Measurements from ENCODE around the gene ABTB2.

Gene ABTB2

DNA sequence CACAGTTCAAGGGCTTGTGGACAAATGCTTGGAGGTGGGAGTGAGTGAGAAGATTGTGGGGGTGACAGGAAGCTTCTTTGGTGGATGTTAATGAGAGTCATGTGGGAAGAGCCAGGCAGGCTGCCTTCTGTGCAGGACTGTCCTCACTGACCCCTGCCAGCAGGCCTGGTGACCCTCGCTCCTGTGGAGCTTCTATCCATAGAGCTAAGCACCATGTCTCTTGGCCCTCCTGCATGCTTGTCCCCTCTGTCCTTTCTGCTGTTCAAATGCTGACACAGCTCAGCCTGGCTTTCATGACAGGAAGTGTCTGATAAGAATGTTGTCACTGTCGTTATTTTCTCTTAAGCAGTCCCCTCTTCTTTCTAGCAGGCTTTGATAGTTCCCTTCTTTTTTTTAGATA lies 214.8 kb downstream of the ABTB2 start:
- no peak for DNase-seq

GRCh38 chr11:34140149-34140548 lies 217.7 kb downstream of the ABTB2 start:
- no peak for DNase-seq

GRCh38 chr11:34139346-34139745 lies 218.5 kb downstream of the ABTB2 start:
- DNase-seq, result no peak

DNA sequence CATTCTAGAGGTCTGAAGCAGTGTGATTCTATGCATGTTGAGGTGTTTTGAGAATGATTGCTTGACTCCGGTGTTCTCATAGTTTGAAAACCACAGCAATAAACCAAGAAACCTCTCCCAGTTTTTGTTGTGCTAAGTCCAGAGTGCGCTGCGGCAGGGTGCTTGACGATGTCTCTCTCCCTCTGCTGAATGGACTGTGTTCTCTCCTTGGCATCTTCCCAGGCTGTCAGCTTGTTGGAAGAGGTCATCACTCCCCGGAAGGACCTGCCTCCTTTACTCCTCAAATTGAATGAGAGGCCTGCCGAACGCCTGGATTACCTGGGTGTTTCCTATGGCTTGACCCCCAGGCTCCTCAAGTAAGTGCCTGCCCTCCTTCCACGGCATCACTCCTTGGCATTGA lies 221.4 kb downstream of the ABTB2 start:
- DNase-seq, result no peak

DNA sequence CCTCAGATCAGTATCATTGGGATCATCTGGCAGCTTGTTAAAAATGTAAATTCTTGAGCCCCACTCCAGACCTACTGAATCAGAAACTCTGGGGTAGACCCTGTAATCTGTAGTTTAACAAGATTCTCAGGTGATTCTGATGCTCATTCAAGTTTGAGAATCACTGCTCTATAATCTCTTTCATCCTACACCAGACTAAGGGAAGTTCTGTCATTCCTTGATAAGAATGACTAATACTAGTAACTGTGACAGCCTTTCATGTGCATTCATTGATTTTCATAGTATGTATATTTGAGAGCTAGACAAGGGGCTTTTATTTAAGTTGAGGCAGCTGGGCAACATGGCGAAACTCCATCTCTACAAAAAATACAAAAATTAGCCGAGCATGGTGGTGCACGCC lies 222.4 kb downstream of the ABTB2 start:
- no peak for DNase-seq

- no peak for DNase-seq
Measured at GRCh38 chr11:34134765-34135164, 223.0 kb downstream of the ABTB2 start.

GRCh38 chr11:34132261-34132965 lies 225.4 kb downstream of the ABTB2 start:
- no peak for DNase-seq

- no peak for DNase-seq
Measured at GRCh38 chr11:34128824-34129223, 229.0 kb downstream of the ABTB2 start.

GRCh38 chr11:34126959-34127848 lies 230.6 kb downstream of the ABTB2 start:
- DNase-seq, result no peak

DNA sequence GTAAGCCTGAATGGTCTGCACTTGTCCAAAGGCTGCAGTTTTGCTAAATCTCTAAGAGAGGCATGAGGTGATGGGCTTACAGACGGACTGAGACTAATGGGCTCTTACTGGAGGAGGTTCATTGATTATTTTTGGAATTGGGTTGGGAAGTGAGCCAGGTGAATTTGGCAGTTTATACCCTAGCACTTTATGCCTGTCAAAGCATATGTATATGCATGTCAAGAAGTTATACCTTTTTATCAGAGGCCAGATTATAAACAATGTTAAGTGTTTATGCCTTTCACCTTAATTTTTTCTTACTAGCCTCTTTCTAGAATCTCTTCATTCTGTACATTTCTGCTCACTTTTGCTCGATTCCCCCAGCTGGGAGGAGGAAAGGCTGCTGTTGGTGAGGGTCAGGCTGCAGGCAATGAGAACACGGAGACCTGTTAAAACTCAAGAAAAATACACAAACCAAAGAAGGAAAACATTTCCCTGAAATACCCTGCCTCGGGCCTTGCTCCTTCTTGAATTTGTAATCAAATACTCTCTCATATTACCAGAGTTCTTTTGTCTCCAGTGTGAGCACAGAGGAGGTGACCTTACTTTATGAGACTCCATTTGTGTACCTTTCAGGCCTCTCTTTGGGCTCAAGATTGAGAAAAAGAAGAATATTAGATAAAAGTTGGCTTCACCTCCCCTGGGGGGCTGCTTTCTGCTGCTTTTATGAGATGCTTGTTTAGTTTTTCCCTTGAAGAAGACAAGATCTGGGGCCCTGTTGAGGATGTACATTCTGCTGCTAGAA lies 232.7 kb downstream of the ABTB2 start:
- no peak for DNase-seq

GRCh38 chr11:34120651-34121050 lies 237.2 kb downstream of the ABTB2 start:
- DNase-seq, result no peak

DNA sequence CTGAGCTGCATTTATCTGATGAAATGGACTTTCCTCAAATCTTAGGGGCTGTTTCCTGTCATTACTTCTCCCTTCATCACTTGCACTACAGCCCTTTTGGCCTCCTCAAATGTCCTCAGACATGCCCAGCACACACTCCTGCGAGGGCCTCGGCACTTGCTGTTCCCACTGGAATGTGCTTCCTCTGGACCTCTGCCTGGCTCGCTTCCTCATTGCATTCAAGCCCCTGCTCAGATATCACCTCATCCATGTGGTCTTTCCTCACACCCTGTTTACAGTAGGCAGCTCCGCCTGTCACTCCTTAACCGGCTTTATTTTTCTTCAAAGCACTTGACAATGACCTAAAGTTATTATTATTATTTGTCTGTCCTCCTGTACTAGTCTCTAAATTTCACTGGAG lies 243.3 kb downstream of the ABTB2 start:
- no peak for DNase-seq

- DNase-seq, result no peak
Measured at GRCh38 chr11:34114014-34114413, 243.8 kb downstream of the ABTB2 start.

- no peak for DNase-seq
Measured at GRCh38 chr11:34111722-34112270, 246.0 kb downstream of the ABTB2 start.

DNA sequence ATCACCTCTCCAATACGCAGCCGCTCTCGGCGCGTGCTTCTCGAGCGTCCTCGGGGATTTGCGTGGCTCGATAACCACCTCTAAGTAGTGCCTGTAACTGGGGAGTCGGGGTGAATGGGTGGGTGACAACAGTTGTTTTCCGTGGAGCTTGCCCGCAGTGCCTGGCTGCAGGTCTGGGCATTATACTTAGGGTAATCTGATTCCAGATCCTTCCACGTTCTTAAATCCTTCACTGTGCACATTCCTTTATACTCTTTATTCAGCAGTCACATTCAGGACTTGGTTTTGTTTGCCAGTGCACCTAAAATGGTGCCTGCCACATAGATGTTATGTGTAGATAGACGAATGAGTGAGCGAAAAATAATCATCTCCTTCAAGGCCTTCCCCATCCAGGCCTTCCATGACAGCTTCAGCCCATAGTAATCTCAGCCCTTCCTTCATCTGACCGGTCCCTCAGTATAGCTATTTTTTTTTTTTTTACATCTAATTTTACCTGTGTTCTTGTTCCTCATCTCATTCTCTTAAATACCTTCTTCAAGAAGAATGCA lies 251.8 kb downstream of the ABTB2 start:
- no peak for DNase-seq

DNA sequence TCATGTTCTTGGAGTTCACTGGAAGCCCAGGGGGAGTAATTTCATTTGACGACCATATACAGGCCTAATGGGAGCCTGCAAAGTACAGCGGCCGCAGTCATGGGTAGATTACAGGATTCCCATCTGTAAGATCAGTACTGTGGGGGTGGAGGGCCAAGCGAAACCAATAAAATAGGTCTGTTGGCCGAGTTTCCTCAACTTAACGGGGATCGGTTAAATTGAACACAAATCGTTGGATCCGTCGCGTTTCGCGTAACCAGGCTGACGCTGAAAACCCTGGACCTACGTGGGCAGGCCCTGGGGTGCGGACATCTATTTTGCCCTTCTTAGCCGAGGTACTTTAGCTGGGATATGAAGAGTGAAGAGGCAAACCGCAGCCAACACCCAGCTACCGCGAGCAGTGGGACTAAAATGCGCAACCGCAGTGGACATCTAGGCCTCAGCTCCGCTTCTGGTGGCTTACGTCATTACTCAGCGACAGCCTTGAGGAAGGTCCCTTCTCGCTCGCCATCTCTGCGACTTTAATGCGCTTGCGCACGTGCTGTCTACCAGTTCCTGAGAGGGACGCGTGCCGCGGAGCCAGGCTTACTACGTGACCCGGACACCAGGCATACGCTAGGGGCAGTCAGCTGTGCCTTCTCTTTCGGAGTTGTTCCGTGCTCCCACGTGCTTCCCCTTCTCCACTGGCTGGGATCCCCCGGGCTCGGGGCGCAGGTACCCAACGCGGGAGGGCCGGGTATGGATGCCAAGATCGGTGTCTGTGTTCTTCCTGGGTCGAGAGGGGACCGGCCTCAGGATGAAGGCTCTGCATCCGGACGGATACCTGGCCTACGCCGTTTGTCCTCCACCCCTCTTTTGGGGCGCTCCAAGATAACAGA lies 252.5 kb downstream of the ABTB2 start, which contains the start of gene NAT10:
Gene NAT10, plus strand, starts transcription at position 551 of the 878 bp plus-strand sequence. CDS start 2,597 bp downstream, outside the sequence.
- DNase-seq, result peak; percentile 96 to 98

GRCh38 chr11:34104680-34105078 lies 253.1 kb downstream of the ABTB2 start:
- no peak for DNase-seq
